ENCODE measurements around the gene IL17RD. TPM values are rescaled to one million over a fixed set of nuclear protein-coding genes. Genes with fewer than 3 reads are reported as not detected.

IL17RD gene
- total and polyA plus RNA-seq, 7 experiments from 2014 or later, result 0.03 to 0.05 TPM; not detected in 5

DNA sequence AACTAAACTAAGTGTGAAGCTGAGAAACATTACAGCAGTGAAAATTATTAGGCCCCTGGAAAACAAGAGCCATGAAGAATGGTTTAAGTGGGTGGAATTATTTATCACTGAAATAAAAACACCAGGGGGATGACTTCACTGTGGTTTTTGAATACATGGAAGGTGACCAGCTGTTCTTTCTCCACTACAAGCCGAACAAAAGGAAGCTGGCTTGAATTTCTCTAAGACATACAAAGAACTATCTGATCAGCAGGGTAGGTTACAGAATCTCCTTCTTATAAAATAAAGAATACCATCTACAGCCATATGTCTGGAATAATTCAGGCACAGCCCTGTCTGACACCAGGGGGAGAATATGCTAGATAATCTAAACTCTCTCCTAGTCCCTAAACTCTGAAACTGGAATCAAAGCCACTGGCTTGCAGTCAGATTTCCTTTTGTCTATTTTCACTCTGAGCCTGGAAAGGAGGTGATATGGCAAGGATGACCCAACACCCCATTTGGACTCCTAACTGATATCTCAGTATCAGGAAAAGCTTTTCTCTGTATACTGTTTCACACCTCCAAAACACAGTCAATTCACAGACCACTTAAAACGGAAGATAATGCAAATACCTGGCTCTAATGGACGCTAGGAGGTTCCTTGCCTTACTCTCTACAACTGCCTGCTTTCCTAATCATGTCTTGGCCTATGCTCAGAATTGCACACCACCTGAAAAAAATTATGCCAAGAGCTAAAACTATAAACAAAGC is 73.5 kb downstream of the IL17RD start:
- Histone ChIP-seq H3K9me3 (ENCODE audit: control insufficient read depth in 2 of 3, low read length in 3 of 3) (no peaks in the 10 kb centered on the region), H3K36me3 (ENCODE audit: control insufficient read depth in 2 of 3, insufficient read depth in 3 of 3, low read length in 3 of 3) (no peaks in the 10 kb centered on the region), H3K27me3 (ENCODE audit: control insufficient read depth in 2 of 2, insufficient read depth in 2 of 2, low read length in 2 of 2) (no peaks in the 10 kb centered on the region), H3K4me1 (ENCODE audit: control insufficient read depth in 2 of 2, insufficient read depth in 2 of 2, low read length in 2 of 2) (no peaks in the 10 kb centered on the region), H3K27ac (ENCODE audit: low read depth, low read length) (no peak overlapping the region), H3K4me3 (ENCODE audit: low read length) (no peak overlapping the region)
- no peaks in the 10 kb centered on the region for H3K4me1 Mint-ChIP-seq
- no peak overlapping the region for H3K4me3 Mint-ChIP-seq
- POLR2A ChIA-PET, result no interaction called here
- no peak for DNase-seq
- peaks cover 0 to 3% (median 0%) of the 10 kb centered on the region in 11 donors for H3K9me3 Mint-ChIP-seq
- H3K27me3 Mint-ChIP-seq, result peaks cover 0 to 18% (median 12%) of the 10 kb centered on the region in 5 donors
- ATAC-seq, result no peak
- CTCF ChIA-PET, result interaction anchor here (1.5 kb wide), 1 partner anchor 9 kb away, joined by 4 read pairs; no protein-coding TSS in a partner anchor
- H3K27ac Mint-ChIP-seq, result no peak overlapping the region
- intact Hi-C loops (cut with micrococcal nuclease), result no loop called here
- H3K36me3 Mint-ChIP-seq, result no peaks in the 10 kb centered on the region

DNA sequence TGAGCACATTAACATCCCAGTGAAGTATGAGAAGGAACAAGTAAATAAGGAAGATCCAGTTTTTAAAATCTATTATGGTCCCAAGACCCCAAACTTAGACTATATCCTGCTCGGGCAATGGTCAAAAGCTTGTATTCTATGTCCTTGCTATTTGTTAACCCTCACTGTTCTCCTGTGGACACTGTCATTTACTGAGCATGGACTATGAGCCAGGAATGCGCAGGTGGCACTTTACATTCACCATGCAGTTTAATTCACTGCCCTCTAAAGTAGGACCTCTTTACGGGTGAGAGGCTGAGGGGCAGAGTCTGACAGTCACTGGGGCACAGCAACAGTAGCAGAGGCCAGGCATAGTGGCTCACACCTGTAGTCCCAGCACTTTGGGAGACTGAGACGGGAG is 76.1 kb downstream of the IL17RD start:
- H3K4me3 ChIP-seq (ENCODE audit: low read length), result no peak overlapping the region
- H3K27ac Mint-ChIP-seq, result no peak overlapping the region
- H3K36me3 ChIP-seq (ENCODE audit: control insufficient read depth in 2 of 3, insufficient read depth in 3 of 3, low read length in 3 of 3), result no peaks in the 10 kb centered on the region
- H3K36me3 Mint-ChIP-seq, result no peaks in the 10 kb centered on the region
- ChIA-PET CTCF (no interaction called here), POLR2A (no interaction called here)
- no peaks in the 10 kb centered on the region for H3K4me1 ChIP-seq (ENCODE audit: control insufficient read depth in 2 of 2, insufficient read depth in 2 of 2, low read length in 2 of 2)
- no peaks in the 10 kb centered on the region for H3K4me1 Mint-ChIP-seq
- no peaks in the 10 kb centered on the region for H3K9me3 ChIP-seq (ENCODE audit: control insufficient read depth in 2 of 3, low read length in 3 of 3)
- H3K4me3 Mint-ChIP-seq, result no peak overlapping the region
- no peak for ATAC-seq
- no peak overlapping the region for H3K27ac ChIP-seq (ENCODE audit: low read depth, low read length)
- H3K27me3 Mint-ChIP-seq, result peaks cover 0 to 21% (median 10%) of the 10 kb centered on the region in 5 donors
- no peak for DNase-seq
- no peaks in the 10 kb centered on the region for H3K9me3 Mint-ChIP-seq
- H3K27me3 ChIP-seq (ENCODE audit: control insufficient read depth in 2 of 2, insufficient read depth in 2 of 2, low read length in 2 of 2), result no peaks in the 10 kb centered on the region
- intact Hi-C loops (cut with micrococcal nuclease), result no loop called here

DNA sequence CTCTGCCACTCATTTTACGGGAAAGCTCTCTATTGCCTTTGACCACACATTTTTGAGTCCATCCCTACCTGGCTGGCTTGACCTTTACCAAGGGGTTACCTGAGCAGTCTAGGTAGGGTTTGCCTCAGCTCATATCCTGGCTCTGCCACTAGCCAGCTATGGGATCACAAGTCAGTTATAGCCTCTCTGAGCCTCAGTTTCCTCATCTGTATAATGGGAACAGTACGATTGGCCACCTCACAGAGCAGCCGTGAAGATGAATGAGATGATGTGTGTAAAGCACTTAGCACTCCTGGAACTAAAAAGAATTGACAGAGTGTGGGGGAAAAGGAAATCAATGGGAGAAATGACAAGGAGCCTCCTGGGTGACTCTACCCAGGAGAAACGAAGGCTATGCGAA is 76.7 kb downstream of the IL17RD start:
- H3K4me1 Mint-ChIP-seq, result no peaks in the 10 kb centered on the region
- Histone ChIP-seq H3K4me3 (ENCODE audit: low read length) (no peak overlapping the region), H3K36me3 (ENCODE audit: control insufficient read depth in 2 of 3, insufficient read depth in 3 of 3, low read length in 3 of 3) (no peaks in the 10 kb centered on the region), H3K4me1 (ENCODE audit: control insufficient read depth in 2 of 2, insufficient read depth in 2 of 2, low read length in 2 of 2) (no peaks in the 10 kb centered on the region), H3K27me3 (ENCODE audit: control insufficient read depth in 2 of 2, insufficient read depth in 2 of 2, low read length in 2 of 2) (no peaks in the 10 kb centered on the region), H3K9me3 (ENCODE audit: control insufficient read depth in 2 of 3, low read length in 3 of 3) (no peaks in the 10 kb centered on the region), H3K27ac (ENCODE audit: low read depth, low read length) (no peak overlapping the region)
- no peak overlapping the region for H3K4me3 Mint-ChIP-seq
- DNase-seq (no peak), ATAC-seq (no peak)
- H3K27me3 Mint-ChIP-seq, result peaks cover 0 to 21% (median 10%) of the 10 kb centered on the region in 5 donors
- intact Hi-C loops (cut with micrococcal nuclease), result no loop called here
- ChIA-PET POLR2A (no interaction called here), CTCF (no interaction called here)
- H3K27ac Mint-ChIP-seq, result no peak overlapping the region
- no peaks in the 10 kb centered on the region for H3K36me3 Mint-ChIP-seq
- H3K9me3 Mint-ChIP-seq, result no peaks in the 10 kb centered on the region

DNA sequence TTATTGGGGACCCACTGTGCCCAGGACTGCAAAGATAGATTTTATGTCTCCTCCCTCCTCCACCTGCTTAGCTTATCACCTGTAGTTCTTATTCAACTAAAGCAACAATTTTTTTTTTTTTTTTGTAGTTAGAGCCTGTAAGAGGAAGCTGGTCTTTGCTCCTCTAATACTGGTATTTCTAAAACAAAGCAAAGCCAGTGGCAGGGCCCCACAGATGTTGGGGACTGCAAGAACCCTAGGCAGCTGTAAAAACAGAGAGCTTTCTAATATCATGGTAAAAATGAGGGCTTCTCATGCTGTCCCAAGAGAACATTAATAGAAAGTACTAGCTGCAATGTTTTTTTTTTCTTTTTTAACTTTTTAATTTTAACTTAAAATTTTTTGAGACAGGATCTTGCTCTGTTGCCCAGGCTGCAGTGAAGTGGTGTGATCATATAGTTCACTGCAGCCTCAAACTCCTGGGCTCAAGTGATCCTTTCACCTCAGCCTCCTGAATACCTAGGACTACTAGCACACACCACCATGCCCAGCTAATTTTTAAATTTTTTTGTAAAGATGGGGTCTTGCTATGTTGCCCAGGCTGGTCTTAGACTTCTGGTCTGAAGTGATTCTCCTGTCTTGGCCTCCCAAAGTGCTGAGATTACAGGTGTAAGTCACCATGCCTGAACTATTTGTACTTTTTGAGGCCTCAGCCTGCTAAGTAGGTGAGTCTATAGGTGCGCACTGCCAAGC is 77.6 kb downstream of the IL17RD start:
- Mint-ChIP-seq H3K36me3 (no peaks in the 10 kb centered on the region), H3K4me1 (no peaks in the 10 kb centered on the region), H3K27me3 (peaks cover 0 to 25% (median 10%) of the 10 kb centered on the region in 5 donors), H3K27ac (no peak overlapping the region), H3K9me3 (no peaks in the 10 kb centered on the region), H3K4me3 (no peak overlapping the region)
- Histone ChIP-seq H3K27me3 (ENCODE audit: control insufficient read depth in 2 of 2, insufficient read depth in 2 of 2, low read length in 2 of 2) (no peaks in the 10 kb centered on the region), H3K27ac (ENCODE audit: low read depth, low read length) (no peak overlapping the region), H3K9me3 (ENCODE audit: control insufficient read depth in 2 of 3, low read length in 3 of 3) (no peaks in the 10 kb centered on the region), H3K36me3 (ENCODE audit: control insufficient read depth in 2 of 3, insufficient read depth in 3 of 3, low read length in 3 of 3) (no peaks in the 10 kb centered on the region), H3K4me3 (ENCODE audit: low read length) (no peak overlapping the region), H3K4me1 (ENCODE audit: control insufficient read depth in 2 of 2, insufficient read depth in 2 of 2, low read length in 2 of 2) (no peaks in the 10 kb centered on the region)
- ATAC-seq (no peak), DNase-seq (no peak)
- CTCF ChIA-PET, result no interaction called here
- intact Hi-C loops (cut with micrococcal nuclease), result no loop called here
- POLR2A ChIA-PET, result interaction anchor here (0.9 kb wide), 1 partner anchor 631 kb away, joined by 6 read pairs; no protein-coding TSS in a partner anchor

DNA sequence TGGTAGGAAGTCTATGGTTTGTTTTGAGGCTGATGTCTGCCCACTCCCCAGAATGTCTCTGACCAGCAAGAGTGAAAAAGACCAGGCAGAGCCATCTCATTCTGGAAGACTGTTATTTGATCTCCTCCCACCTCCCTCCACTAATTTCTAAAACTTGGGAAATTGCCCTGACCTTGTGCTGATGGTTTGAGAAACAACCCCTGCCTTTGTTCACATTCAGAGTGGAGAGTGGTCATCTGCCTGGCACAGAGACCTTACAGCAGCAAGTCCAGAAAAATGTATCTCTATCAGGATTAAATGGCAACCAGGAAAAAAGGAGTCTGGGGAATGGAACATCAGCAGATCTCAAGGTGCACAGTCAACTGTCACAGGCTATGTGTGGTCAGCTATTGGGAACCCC is 79.0 kb downstream of the IL17RD start:
- Histone ChIP-seq H3K27me3 (ENCODE audit: control insufficient read depth in 2 of 2, insufficient read depth in 2 of 2, low read length in 2 of 2) (no peaks in the 10 kb centered on the region), H3K4me3 (ENCODE audit: low read length) (no peak overlapping the region), H3K4me1 (ENCODE audit: control insufficient read depth in 2 of 2, insufficient read depth in 2 of 2, low read length in 2 of 2) (no peaks in the 10 kb centered on the region), H3K9me3 (ENCODE audit: control insufficient read depth in 2 of 3, low read length in 3 of 3) (no peaks in the 10 kb centered on the region), H3K27ac (ENCODE audit: low read depth, low read length) (no peak overlapping the region), H3K36me3 (ENCODE audit: control insufficient read depth in 2 of 3, insufficient read depth in 3 of 3, low read length in 3 of 3) (no peaks in the 10 kb centered on the region)
- peaks cover 2 to 28% (median 10%) of the 10 kb centered on the region in 5 donors for H3K27me3 Mint-ChIP-seq
- DNase-seq, result no peak
- CTCF ChIA-PET, result no interaction called here
- ATAC-seq, result no peak
- H3K4me3 Mint-ChIP-seq, result no peak overlapping the region
- no peak overlapping the region for H3K27ac Mint-ChIP-seq
- H3K9me3 Mint-ChIP-seq, result no peaks in the 10 kb centered on the region
- intact Hi-C loops (cut with micrococcal nuclease), result no loop called here
- no peaks in the 10 kb centered on the region for H3K4me1 Mint-ChIP-seq
- POLR2A ChIA-PET, result no interaction called here
- no peaks in the 10 kb centered on the region for H3K36me3 Mint-ChIP-seq

DNA sequence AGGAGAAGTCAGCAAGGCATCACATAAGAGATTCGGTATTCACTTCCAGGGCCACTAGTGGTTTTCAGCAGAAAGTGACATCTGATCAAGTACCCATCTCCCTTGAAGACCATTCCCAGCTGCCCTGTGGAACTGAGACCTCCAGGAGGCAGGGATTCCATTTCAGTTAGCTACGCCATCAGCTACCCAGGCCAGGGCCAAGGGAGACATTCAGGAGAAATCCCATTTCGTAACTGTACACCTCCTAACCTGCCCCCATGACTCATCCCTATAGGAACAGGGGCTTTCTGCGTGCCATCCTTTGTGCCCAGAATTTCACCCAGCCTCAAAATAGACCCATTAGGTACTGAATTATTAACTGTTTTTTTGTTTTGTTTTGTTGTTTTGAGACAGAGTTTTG is 79.9 kb downstream of the IL17RD start:
- ATAC-seq, result no peak

More for the DNA sequence above, 79.9 kb downstream of the IL17RD start:
- no peaks in the 10 kb centered on the region for H3K9me3 Mint-ChIP-seq
- no peak for DNase-seq
- Histone ChIP-seq H3K36me3 (ENCODE audit: control insufficient read depth in 2 of 3, insufficient read depth in 3 of 3, low read length in 3 of 3) (no peaks in the 10 kb centered on the region), H3K9me3 (ENCODE audit: control insufficient read depth in 2 of 3, low read length in 3 of 3) (no peaks in the 10 kb centered on the region), H3K4me1 (ENCODE audit: control insufficient read depth in 2 of 2, insufficient read depth in 2 of 2, low read length in 2 of 2) (no peaks in the 10 kb centered on the region), H3K4me3 (ENCODE audit: low read length) (no peak overlapping the region), H3K27me3 (ENCODE audit: control insufficient read depth in 2 of 2, insufficient read depth in 2 of 2, low read length in 2 of 2) (no peaks in the 10 kb centered on the region), H3K27ac (ENCODE audit: low read depth, low read length) (no peak overlapping the region)
- peaks cover 0 to 4% (median 0%) of the 10 kb centered on the region in 7 donors for H3K4me1 Mint-ChIP-seq
- no peak overlapping the region for H3K27ac Mint-ChIP-seq
- ChIA-PET CTCF (no interaction called here), POLR2A (no interaction called here)
- intact Hi-C loops (cut with micrococcal nuclease), result no loop called here
- no peak overlapping the region for H3K4me3 Mint-ChIP-seq
- H3K36me3 Mint-ChIP-seq, result no peaks in the 10 kb centered on the region
- peaks cover 12 to 36% (median 15%) of the 10 kb centered on the region in 5 donors for H3K27me3 Mint-ChIP-seq
